COLO668 (cell line): ENCODE measurements around the gene MRRF.

Experiments used
- DNase-seq: peaks from one replicate; lab custom pipeline; 2025; ENCODE audit not compliant: unreplicated experiment; lab: John Stamatoyannopoulos, UW

The MRRF gene

DNA sequence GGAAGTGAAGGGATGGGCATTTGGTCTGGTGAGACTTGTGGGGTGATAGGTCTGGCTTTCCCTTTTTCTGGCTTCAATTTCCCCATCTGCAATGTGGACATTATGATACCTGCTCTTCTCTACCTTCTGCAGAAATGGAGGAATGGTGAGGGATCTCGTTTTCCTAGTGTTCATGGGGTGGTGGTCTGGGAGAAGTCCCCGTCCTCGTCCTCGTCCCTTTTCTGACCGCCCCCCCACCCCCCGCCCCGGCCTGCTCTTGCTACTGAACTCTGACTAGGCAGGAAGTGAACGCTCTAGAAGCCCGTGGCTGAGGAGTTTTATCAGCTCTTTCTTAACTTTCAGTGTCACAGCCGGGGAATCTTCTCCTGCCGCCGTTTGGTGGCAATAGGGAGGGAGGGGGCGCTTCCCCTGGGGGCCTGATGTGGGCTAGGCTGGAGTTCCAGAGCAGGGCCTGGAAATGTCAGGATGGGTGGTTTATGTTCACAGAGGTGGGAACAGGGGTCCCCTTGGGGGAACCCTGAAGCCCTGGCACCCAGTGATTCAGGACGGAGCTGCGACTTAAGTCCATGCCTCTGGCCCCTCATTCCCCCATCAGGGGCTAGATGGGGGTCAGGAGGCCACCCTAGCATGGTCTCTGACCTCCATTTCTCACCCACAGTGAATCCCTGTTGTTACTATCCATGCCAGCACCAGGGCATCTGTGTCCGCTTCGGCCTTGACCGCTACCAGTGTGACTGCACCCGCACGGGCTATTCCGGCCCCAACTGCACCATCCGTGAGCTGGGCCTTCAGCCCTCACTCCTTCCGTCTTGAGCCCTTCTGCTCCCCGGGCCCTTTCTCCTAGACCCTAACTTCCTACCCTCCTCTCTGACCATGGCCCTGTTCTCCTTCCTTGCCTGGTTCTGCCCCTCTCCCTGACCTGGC, 112.8 kb downstream of the MRRF start:
- DNase-seq = no peak

GRCh38 chr9:122378236-122378635, 113.6 kb downstream of the MRRF start:
- DNase-seq = no peak

GRCh38 chr9:122379340-122379739, 114.7 kb downstream of the MRRF start:
- peak; percentile 4 for DNase-seq

DNA sequence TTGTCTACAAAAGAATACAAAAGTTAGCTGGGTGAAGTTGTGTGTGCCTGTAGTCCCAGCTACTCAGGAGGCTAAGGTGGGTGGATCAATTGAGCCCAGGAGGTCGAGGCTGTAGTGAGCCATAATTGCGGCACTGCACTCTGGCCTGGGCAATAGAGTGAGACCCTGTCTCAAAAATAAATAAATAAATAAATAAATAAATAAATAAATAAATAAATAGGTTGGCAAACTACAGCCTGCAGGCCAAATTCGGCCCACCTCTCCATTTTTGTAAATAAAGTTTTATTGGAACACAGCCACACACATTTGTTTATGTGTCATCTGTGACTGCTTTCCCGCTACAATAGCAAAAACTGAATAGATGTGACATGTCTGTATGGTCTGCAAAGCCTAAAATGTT, 115.6 kb downstream of the MRRF start:
- DNase-seq = no peak
